Loucy (cell line): ENCODE data around the gene TPO.

Experiments used
- H2AFZ ChIP-seq: fragments of 200-600 bp; sonication (generic); 2 replicates; pipeline ENCODE4 v1.6.0; 2016; ENCODE audit warnings: antibody characterized with exemption, mild to moderate bottlenecking, low read length, moderate library complexity
- H3F3A ChIP-seq: fragments of 200-600 bp; 2 replicates; pipeline ENCODE4 v1.6.0; 2016; ENCODE audit warnings: antibody characterized with exemption, low read depth, mild to moderate bottlenecking
- H3K27me3 ChIP-seq: fragments of 200-600 bp; sonication (generic); 2 replicates; pipeline ENCODE4 v1.6.1; 2014; ENCODE audit warnings: low read length, mild to moderate bottlenecking; ENCODE audit not compliant: insufficient read depth, poor library complexity, severe bottlenecking
- H3K36me3 ChIP-seq: fragments of 200-600 bp; sonication (generic); 2 replicates; pipeline ENCODE4 v1.6.1; 2016; ENCODE audit warnings: low read length; ENCODE audit not compliant: insufficient read depth
- H3K4me1 ChIP-seq: fragments of 200-600 bp; sonication (generic); 2 replicates; pipeline ENCODE4 v1.5.1; 2014; ENCODE audit warnings: low read length, mild to moderate bottlenecking; ENCODE audit not compliant: insufficient read depth, poor library complexity, severe bottlenecking
- H3K4me2 ChIP-seq: fragments of 200-600 bp; sonication (generic); 2 replicates; pipeline ENCODE4 v1.6.0; 2014; ENCODE audit warnings: antibody characterized with exemption, low read length, low read depth, mild to moderate bottlenecking; ENCODE audit not compliant: poor library complexity, severe bottlenecking
- H3K4me3 ChIP-seq: fragments of 200-600 bp; sonication (generic); 2 replicates; pipeline ENCODE4 v1.5.1; 2014; ENCODE audit warnings: low read length, mild to moderate bottlenecking, mixed read lengths; ENCODE audit not compliant: poor library complexity, severe bottlenecking
- H3K79me2 ChIP-seq: fragments of 200-600 bp; sonication (generic); 2 replicates; pipeline ENCODE4 v1.6.1; 2014; ENCODE audit warnings: low read length; ENCODE audit not compliant: insufficient read depth
- H3K9ac ChIP-seq: fragments of 200-600 bp; sonication (generic); 2 replicates; pipeline ENCODE4 v1.6.0; 2014; ENCODE audit warnings: mild to moderate bottlenecking, low read depth, low read length, moderate library complexity; ENCODE audit not compliant: poor library complexity, severe bottlenecking
- H3K9me2 ChIP-seq: fragments of 200-600 bp; sonication (generic); replicated peaks from 2 replicates; pipeline ENCODE4 v1.6.1; 2016; ENCODE audit warnings: low read depth, low read length, mixed read lengths
- H3K9me3 ChIP-seq: fragments of 200-600 bp; sonication (generic); 2 replicates; pipeline ENCODE4 v1.6.1; 2014; ENCODE audit warnings: mild to moderate bottlenecking, antibody characterized with exemption, low read length, low read depth; ENCODE audit not compliant: insufficient read depth
- H4K20me1 ChIP-seq: fragments of 200-600 bp; sonication (generic); 2 replicates; pipeline ENCODE4 v1.6.0; 2014; ENCODE audit warnings: antibody characterized with exemption, low read length, mild to moderate bottlenecking; ENCODE audit not compliant: insufficient read depth, poor library complexity, severe bottlenecking
- EZH2phosphoT487 ChIP-seq: fragments of 200-600 bp; IDR thresholded peaks from 2 replicates; pipeline ENCODE4 v1.6.1; 2018; ENCODE audit warnings: antibody characterized with exemption, mild to moderate bottlenecking, moderate library complexity, borderline replicate concordance
- TF ChIP-seq, protein P1 (sequence below): fragments of 200-600 bp; sonication (generic); conservative IDR thresholded peaks from 2 replicates; pipeline ENCODE4 v1.5.1; 2014; ENCODE audit warnings: mild to moderate bottlenecking, antibody characterized with exemption, low read length

The TPO gene

DNA sequence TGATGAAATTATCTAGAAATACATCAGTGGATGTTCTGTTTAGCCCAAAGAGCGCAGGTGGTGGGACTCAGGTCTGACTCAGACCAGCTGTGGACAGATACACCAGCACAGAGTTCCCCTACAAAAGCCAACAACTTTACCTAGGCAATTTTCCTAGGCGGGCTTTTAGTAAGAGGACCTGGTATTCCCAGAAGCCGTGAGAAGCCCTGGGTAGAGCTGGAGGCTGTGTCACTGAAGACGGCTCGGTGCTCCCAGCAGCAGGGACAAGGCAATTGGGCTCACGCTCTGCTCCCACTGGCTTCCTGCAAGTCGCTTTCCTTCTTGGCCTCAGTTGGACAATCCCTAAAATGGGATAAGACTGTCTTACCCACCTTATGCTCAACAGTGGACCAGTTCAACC lies 41.1 kb downstream of the TPO start:
- no peaks in the 10 kb centered on the region for H3K36me3 ChIP-seq
- H3K79me2 ChIP-seq = no peaks in the 10 kb centered on the region
- no peak overlapping the region for H3K4me3 ChIP-seq
- H3K4me2 ChIP-seq = no peak overlapping the region
- no peaks in the 10 kb centered on the region for H3K9me2 ChIP-seq
- H3F3A ChIP-seq = no peaks in the 10 kb centered on the region
- H3K9ac ChIP-seq = no peak overlapping the region
- no peaks in the 10 kb centered on the region for H3K4me1 ChIP-seq
- no peaks in the 10 kb centered on the region for H3K27me3 ChIP-seq
- TF ChIP-seq, protein P1, sequence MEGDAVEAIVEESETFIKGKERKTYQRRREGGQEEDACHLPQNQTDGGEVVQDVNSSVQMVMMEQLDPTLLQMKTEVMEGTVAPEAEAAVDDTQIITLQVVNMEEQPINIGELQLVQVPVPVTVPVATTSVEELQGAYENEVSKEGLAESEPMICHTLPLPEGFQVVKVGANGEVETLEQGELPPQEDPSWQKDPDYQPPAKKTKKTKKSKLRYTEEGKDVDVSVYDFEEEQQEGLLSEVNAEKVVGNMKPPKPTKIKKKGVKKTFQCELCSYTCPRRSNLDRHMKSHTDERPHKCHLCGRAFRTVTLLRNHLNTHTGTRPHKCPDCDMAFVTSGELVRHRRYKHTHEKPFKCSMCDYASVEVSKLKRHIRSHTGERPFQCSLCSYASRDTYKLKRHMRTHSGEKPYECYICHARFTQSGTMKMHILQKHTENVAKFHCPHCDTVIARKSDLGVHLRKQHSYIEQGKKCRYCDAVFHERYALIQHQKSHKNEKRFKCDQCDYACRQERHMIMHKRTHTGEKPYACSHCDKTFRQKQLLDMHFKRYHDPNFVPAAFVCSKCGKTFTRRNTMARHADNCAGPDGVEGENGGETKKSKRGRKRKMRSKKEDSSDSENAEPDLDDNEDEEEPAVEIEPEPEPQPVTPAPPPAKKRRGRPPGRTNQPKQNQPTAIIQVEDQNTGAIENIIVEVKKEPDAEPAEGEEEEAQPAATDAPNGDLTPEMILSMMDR = no peak
- TF ChIP-seq EZH2phosphoT487 = no peak
- no peaks in the 10 kb centered on the region for H4K20me1 ChIP-seq
- H2AFZ ChIP-seq = no peak overlapping the region
- no peaks in the 10 kb centered on the region for H3K9me3 ChIP-seq

GRCh38 chr2:1455466-1455865 lies 42.2 kb downstream of the TPO start:
- H3K9ac ChIP-seq = no peak overlapping the region
- H3K4me1 ChIP-seq = no peaks in the 10 kb centered on the region
- H3F3A ChIP-seq = no peaks in the 10 kb centered on the region
- no peak overlapping the region for H3K4me2 ChIP-seq
- H3K4me3 ChIP-seq = no peak overlapping the region
- no peak overlapping the region for H2AFZ ChIP-seq
- no peaks in the 10 kb centered on the region for H3K79me2 ChIP-seq
- no peaks in the 10 kb centered on the region for H4K20me1 ChIP-seq
- H3K27me3 ChIP-seq = no peaks in the 10 kb centered on the region
- no peaks in the 10 kb centered on the region for H3K9me3 ChIP-seq
- no peaks in the 10 kb centered on the region for H3K36me3 ChIP-seq
- no peaks in the 10 kb centered on the region for H3K9me2 ChIP-seq
- TF ChIP-seq EZH2phosphoT487 = no peak
- TF ChIP-seq, protein P1 = no peak

DNA sequence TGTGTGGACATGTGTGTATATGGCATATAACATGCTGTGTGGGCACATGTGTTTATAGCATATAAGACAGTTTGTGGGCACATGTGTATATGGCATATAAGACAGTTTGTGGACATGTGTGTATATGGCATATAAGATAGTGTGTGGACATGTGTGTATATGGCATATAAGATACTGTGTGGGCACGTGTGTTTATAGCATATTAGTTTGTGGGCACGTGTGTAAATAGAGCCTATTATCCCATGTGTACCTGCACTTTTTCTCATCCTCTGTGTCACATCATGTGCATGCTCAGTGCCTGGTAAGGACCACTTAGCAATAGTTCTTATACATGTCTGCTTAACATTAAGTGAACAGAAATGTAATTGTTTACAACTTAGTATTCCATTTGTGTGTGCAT lies 45.2 kb downstream of the TPO start:
- H3K4me1 ChIP-seq = peaks cover 4% of the 10 kb centered on the region
- H3K9me2 ChIP-seq = no peaks in the 10 kb centered on the region
- no peaks in the 10 kb centered on the region for H3F3A ChIP-seq
- H3K79me2 ChIP-seq = no peaks in the 10 kb centered on the region
- no peaks in the 10 kb centered on the region for H3K27me3 ChIP-seq
- no peak overlapping the region for H2AFZ ChIP-seq
- H3K36me3 ChIP-seq = no peaks in the 10 kb centered on the region
- no peaks in the 10 kb centered on the region for H3K9me3 ChIP-seq
- H3K4me2 ChIP-seq = no peak overlapping the region
- TF ChIP-seq, protein P1 = no peak
- no peak for TF ChIP-seq EZH2phosphoT487
- H3K4me3 ChIP-seq = no peak overlapping the region
- H3K9ac ChIP-seq = no peak overlapping the region
- no peaks in the 10 kb centered on the region for H4K20me1 ChIP-seq
